Activated T-helper 9 cell treated with anti-CD3 and anti-CD28 coated beads, Interleukin-2, amount 50 U/mL, for 16 hours (primary cell): ENCODE data around the gene PTPRD.
"Not testable (repeated sequence)": the region's sequence is repeated elsewhere in the genome, so short reads cannot be mapped to it uniquely, and the experiment has no call there.

Source experiments
- DNase-seq: peaks from one replicate; pipeline ENCODE4 v3.0.0-alpha.2; 2020; ENCODE audit warnings: low read depth

Gene PTPRD

DNA sequence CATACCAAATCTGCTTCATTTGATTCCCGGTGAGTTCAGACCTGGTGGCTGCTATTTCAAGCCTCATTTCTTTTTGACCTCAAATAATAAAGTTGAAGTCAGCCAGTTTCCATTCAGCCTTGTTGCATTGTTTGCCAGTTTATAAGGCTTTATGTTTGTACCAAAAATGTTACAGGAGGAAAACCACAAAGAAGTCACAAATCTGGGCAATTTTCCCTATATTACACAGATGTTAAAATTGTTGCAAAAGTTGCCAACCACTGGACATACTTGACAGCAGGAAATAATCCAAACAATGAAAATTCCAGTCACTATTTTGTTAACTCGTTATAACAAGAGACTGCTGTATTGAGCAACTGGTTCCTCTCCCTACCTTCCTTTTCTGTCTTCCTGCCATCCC lies 1488.2 kb downstream of the PTPRD start:
- no peak for DNase-seq

DNA sequence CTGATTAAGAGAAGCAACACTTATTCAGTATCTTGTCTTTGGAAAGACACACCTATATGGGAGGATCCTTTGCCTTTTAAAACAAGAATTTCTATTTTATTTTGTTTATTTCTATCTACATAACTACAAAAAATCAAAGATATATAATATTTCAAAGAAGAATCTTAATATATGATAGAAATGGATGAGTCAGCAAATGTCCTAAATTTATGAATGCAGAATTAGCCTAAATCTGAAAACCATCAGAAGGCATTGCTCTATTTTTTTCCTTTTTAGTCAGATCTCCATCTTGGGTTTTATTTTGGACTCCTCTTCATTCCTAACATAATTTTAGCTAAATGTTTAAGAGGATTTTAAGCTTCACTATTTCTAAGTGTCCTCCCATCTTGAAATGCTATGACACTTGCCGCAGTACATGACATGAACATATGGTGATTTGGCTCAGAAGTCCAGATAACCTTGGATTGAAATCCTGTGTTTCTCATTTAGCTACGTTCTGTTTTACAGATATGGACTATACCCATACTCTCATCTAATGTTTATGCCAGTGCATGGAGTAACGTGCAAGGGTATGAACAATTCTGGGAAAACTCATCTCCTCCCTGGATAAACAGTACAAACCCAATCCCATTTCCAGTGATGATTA lies 1490.4 kb downstream of the PTPRD start:
- DNase-seq = no peak

DNA sequence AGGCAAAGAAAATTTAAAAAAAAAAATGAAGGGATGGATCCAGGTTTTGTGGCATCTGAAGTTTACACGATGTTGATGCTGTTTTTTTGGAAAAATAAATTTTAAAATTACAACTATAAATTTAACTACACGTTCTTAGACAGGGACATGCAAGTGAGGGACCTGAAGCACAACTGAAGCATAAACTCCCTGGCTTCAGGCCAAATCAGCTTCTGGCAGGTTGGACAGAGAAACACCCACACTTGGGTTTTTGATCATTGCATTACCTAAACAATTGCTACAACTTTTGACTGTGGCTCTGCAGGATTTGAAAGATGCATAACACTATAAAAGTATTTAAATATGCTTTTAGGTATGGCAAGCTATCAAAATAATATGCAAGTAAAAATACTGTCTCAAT lies 1494.9 kb downstream of the PTPRD start:
- DNase-seq = no peak

DNA sequence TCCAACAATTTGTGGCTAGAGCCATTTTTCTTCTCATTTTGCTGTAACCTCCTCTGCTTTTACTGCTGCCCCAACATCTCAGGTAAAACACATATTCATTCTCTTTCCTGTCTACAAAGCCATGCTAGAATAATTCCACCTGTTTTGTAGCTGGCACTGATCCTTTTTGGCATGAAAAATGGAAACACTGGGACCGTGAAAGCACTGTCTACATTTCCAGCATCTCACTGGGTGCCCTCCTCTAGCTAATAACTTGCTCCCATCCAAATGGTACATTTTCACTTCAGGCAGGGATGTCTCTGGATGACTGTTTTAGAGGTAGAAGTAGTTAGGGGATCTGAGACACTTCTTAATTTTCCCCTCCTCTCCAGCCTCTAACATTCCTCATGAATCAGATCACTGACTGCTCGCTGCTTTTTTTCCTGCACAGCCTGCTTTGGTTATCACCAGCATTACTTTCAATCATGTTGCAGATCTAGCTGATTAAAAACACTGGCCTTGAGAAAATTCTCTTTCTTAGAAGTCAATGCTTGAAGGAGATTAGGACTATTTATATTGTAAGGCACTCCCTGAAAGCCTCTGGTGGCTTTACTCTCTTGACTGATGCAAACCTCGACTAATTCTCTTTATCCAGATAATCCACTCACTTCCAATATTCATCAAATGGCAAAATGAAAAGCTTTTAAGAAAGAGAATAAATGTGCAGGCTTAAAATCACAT lies 1500.6 kb downstream of the PTPRD start:
- no peak for DNase-seq

GRCh38 chr9:9108641-9109040 lies 1504.2 kb downstream of the PTPRD start:
- DNase-seq = no peak

- DNase-seq = no peak
Observed at GRCh38 chr9:9102295-9102694, 1510.5 kb downstream of the PTPRD start.

GRCh38 chr9:9100070-9100469 lies 1512.7 kb downstream of the PTPRD start:
- no peak for DNase-seq

DNA sequence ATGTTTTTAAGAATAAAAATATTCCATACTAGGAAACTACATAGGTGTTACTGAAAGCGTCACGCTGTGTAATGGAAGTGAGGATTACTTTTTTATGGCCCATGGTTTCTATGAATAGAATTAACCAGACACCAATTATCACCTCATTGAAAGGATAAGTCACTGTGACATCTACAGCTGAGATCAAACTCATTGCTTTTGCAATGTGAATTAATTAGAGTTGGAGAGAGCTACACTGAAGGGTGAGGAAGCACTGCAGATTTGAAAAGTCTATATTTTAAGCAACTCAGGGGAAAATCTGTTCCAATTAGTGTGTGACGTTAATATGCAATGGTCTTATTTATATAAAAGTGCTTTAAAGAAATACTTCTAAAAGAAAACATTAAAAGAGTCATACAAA lies 1513.2 kb downstream of the PTPRD start:
- DNase-seq = no peak

- DNase-seq = not testable (repeated sequence)
Observed at GRCh38 chr9:9097254-9097653, 1515.5 kb downstream of the PTPRD start.

- no peak for DNase-seq
Observed at GRCh38 chr9:9091387-9091786, 1521.4 kb downstream of the PTPRD start.

GRCh38 chr9:9079473-9079872 lies 1533.3 kb downstream of the PTPRD start:
- no peak for DNase-seq

- no peak for DNase-seq
Observed at GRCh38 chr9:9078301-9078700, 1534.5 kb downstream of the PTPRD start.

DNA sequence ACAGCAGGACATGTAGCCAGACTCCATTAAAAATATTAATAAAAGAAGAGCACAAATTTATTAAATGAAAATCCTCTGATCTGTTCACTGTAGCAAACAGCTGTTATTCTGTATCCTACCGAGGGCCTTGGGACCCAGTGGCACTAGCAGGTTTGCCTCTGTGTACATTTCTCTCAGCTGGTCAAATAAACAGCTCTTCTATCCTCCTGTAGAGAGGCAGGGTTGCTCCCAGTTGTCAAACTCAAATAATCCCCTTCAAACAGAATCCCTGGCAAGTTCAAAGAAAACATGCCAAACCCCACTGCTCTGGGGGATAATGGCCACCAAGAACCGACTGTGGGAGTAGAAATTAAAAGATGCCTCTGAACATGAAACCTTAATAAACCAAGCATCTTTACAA lies 1551.2 kb downstream of the PTPRD start:
- DNase-seq = no peak

- DNase-seq = no peak
Observed at GRCh38 chr9:9054354-9054992, 1558.3 kb downstream of the PTPRD start.

GRCh38 chr9:9045572-9045971 lies 1567.2 kb downstream of the PTPRD start:
- DNase-seq = no peak

DNA sequence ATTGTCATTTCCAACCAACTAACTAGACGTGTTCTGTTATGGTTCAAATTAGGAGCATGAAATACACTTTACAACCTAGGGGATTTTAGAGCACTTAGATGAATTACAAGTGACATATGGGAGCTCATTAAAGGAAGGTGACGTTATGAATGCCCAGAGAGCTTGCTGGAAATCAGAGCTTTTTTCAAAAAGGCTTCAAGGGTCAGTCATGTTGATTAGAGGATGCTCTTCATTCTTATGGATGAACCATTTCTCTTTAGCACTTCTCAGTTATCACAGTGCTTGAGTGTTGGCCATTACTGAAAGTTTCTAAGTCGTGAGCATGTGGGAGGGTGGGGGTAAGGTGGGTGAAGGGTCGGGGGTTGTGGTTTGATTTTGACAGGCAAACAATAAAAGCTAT lies 1567.7 kb downstream of the PTPRD start:
- DNase-seq = no peak

- not testable (repeated sequence) for DNase-seq
Observed at GRCh38 chr9:9043788-9044187, 1569.0 kb downstream of the PTPRD start.

DNA sequence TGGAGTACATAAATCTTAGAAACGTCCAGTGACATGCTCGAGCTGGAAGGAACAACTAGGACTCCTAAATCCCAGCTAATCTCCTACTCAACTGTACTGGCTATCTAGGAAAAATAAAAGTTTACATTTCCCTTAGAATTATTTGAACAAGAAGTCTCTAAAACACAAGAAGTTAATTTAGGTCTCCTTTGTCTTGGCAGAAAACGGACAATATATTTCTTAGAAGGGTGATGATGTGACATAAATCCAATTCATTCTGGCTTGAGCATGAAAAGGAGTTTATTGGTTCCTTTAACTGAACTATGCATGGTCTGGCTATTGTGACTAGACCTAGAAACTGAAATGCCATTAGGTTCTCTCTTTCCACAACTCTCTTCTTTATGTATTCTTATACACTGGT lies 1571.0 kb downstream of the PTPRD start:
- DNase-seq = no peak

DNA sequence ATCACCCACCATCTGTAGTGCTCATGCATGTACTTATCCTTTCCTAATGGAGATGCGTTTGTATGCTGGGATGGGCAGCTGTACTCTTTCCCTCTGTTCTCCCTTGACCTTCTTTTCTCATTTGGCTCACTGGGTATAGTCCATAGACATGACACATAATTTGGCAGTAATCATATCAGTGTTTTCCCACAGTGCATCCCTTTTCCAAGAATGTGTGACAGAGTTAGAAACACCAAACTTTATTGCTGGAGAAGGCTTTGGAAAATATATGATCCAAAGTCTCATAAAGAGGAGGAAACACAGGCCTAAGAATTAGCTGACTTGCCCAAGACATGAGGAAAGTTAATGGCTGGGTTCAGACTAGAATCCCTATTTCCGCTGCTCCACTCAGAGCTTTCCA lies 1579.8 kb downstream of the PTPRD start:
- DNase-seq = no peak

DNA sequence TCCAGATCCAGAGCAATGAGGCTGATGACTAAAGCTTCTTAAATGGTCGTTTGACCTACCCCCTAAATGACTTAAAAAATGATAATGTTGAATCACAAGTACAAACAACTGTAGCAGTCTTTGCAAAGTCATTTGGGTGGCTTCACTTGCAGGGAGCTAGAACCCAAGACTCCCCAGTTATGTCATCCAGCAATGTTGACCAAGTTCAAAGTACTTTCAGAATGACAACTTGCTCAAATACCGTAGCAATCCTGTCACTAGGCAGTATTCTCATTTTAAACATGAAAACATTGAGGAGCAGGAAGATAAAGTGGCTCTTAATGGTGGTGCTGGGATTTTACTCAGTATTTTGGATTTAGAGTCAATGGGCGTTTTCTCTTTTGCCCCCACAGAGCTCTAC lies 1596.2 kb downstream of the PTPRD start:
- DNase-seq = no peak

- DNase-seq = no peak
Observed at GRCh38 chr9:9004810-9005209, 1608.0 kb downstream of the PTPRD start.

- no peak for DNase-seq
Observed at GRCh38 chr9:9002826-9003583, 1609.8 kb downstream of the PTPRD start.
